ENCODE measurements around the gene LSR. TPM values are rescaled to one million over a fixed set of nuclear protein-coding genes. Genes with fewer than 3 reads are reported as not detected.

LSR gene
- total RNA-seq, 2 experiments from 2014 or later = 20.0 to 20.6 TPM

GRCh38 chr19:35287713-35288112 lies 38.9 kb downstream of the LSR start:
- no peak for ATAC-seq
- CTCF ChIA-PET = no interaction called here
- H3K27ac Mint-ChIP-seq = no peak overlapping the region

DNA sequence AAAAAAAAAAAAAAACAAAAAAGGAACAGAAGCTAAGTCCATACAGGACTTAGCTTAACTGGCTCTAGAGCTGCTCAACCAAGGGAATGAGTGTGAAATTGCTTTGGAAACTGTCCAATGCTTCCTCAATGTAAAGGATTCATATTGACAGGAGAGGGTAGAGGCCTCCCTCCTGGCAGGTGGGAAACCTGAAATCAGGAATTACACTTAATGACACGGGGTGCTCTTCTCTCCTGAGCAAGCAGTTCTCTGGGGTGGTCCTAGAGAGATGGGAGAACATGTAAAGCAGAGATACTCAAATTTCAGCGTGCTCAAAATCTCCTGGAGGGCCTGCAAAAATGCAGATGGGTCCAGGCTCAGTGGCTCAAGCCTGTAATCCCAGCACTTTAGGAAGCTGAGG lies 39.5 kb downstream of the LSR start:
- ChIA-PET POLR2A (no interaction called here), CTCF (no interaction called here)
- no peak overlapping the region for H3K27ac Mint-ChIP-seq

More at GRCh38 chr19:35287713-35288112, 38.9 kb downstream of the LSR start:
- DNase-seq = no peak
- Mint-ChIP-seq H3K27me3 (peaks cover 11% of the 10 kb centered on the region), H3K4me3 (no peak overlapping the region), H3K4me1 (ENCODE audit: low read depth) (no peaks in the 10 kb centered on the region), H3K9me3 (no peaks in the 10 kb centered on the region), H3K36me3 (ENCODE audit: low read depth) (no peaks in the 10 kb centered on the region)
- no peak for TF ChIP-seq CTCF (IDR thresholded peaks at IDR 0.05)
- POLR2A ChIA-PET = no interaction called here
- intact Hi-C loops (cut with micrococcal nuclease) = no loop called here

DNA sequence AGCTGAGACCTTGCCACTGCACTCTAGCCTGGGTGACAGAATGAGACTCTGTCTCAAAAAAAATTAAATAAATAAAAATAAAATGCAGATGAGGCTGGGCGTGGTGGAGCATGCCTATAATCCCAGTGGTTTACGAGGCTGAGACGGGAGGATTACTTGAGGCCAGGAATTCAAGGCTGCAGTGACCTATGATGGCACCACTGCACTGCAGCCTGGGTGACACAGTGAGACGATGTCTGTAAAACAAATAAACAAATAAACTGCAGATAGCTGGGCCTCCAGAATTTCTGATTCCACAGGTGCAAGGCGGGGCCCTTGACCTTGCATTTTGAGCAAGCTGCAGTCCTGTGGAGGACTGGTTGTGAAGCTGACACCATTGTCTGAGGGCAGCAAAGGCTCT lies 40.1 kb downstream of the LSR start:
- ChIA-PET POLR2A (no interaction called here), CTCF (interaction anchor here (0.9 kb wide), 1 partner anchor 147 kb away, joined by 5 read pairs; no protein-coding TSS in a partner anchor)
- H3K4me3 Mint-ChIP-seq = no peak overlapping the region
- intact Hi-C loops (cut with micrococcal nuclease) = no loop called here
- peaks cover 2% of the 10 kb centered on the region for H3K27me3 Mint-ChIP-seq
- no peak for TF ChIP-seq CTCF (IDR thresholded peaks at IDR 0.05)
- ATAC-seq = no peak
- no peak overlapping the region for H3K27ac Mint-ChIP-seq
- DNase-seq = no peak
- H3K9me3 Mint-ChIP-seq = no peaks in the 10 kb centered on the region
- no peaks in the 10 kb centered on the region for H3K36me3 Mint-ChIP-seq (ENCODE audit: low read depth)
- H3K4me1 Mint-ChIP-seq (ENCODE audit: low read depth) = no peaks in the 10 kb centered on the region

More for the DNA sequence above, 39.5 kb downstream of the LSR start:
- intact Hi-C loops (cut with micrococcal nuclease) = no loop called here
- no peak for TF ChIP-seq CTCF (IDR thresholded peaks at IDR 0.05)
- Mint-ChIP-seq H3K9me3 (no peaks in the 10 kb centered on the region), H3K4me3 (no peak overlapping the region), H3K36me3 (ENCODE audit: low read depth) (no peaks in the 10 kb centered on the region), H3K27me3 (peaks cover 4% of the 10 kb centered on the region), H3K4me1 (ENCODE audit: low read depth) (no peaks in the 10 kb centered on the region)
- DNase-seq = no peak
- ATAC-seq = no peak

DNA sequence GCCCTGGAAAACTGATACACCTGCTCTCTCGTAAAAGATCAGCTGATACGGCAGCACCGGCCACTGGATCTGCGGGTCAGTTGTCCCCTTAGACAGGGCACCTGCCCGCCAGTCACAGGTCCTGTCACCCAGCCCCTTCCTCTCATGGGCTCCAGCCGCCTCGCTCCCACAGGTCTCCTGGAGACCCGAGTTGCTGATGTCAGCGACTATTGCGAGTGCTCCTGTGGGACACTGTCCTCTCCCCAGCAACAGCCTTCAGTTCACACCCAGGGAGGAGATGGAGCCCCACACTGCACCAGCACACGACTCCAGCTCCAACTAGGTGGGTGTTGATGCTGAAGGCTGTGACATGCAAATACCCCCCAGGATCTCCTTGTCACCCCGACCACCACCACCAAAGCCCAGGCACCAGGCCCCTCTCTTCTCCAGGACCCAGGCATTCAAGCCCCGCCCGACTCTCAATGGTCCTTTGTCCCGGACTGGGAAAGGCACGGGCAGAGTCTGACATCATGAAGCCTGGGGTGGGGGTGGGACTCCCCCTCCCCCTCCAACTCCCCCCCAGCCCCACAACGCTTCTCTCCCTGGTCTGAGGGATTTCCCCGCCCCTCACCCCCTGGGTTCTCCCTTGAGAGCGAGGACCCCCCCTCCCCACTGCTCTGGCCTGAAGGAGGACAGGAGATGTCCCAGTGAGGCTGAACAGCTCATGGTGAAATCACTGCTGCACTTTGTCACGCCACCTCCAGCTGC lies 41.8 kb downstream of the LSR start:
- ChIA-PET POLR2A (no interaction called here), CTCF (no interaction called here)
- Mint-ChIP-seq H3K27ac (no peak overlapping the region), H3K27me3 (no peaks in the 10 kb centered on the region), H3K9me3 (no peaks in the 10 kb centered on the region), H3K4me3 (no peak overlapping the region), H3K4me1 (ENCODE audit: low read depth) (peaks cover under 1% of the 10 kb centered on the region), H3K36me3 (ENCODE audit: low read depth) (no peaks in the 10 kb centered on the region)
- no peak for DNase-seq
- no peak for ATAC-seq
- TF ChIP-seq CTCF (IDR thresholded peaks at IDR 0.05) = no peak
- intact Hi-C loops (cut with micrococcal nuclease) = no loop called here

GRCh38 chr19:35291259-35291658 lies 42.5 kb downstream of the LSR start:
- Mint-ChIP-seq H3K4me1 (ENCODE audit: low read depth) (peaks cover 8% of the 10 kb centered on the region), H3K4me3 (no peak overlapping the region), H3K9me3 (no peaks in the 10 kb centered on the region), H3K27me3 (no peaks in the 10 kb centered on the region), H3K36me3 (ENCODE audit: low read depth) (no peaks in the 10 kb centered on the region), H3K27ac (no peak overlapping the region)
- CTCF ChIA-PET = no interaction called here
- TF ChIP-seq CTCF (IDR thresholded peaks at IDR 0.05) = no peak
- intact Hi-C loops (cut with micrococcal nuclease) = no loop called here
- POLR2A ChIA-PET = no interaction called here
- ATAC-seq = no peak
- no peak for DNase-seq
